Transverse colon (tissue), 4 donors: ENCODE measurements around the gene OR52W1. TPM values are rescaled to one million over a fixed set of nuclear protein-coding genes. Genes with fewer than 3 reads are reported as not detected.

ENCODE experiments used
- DNase-seq: peaks from one replicate; pipeline ENCODE4 v3.0.0-alpha.2; 2019
- H3K27ac ChIP-seq, 4 donors: fragments of 200-600 bp; sonication (generic); 2 replicates each; pipeline ENCODE4 v1.5.1; 2016 to 2018; ENCODE audit warnings: inconsistent platforms in 4 of 4
- H3K27me3 ChIP-seq: fragments of 200-600 bp; sonication (generic); 2 replicates; pipeline ENCODE4 v1.5.1; 2017; ENCODE audit warnings: inconsistent platforms
- H3K36me3 ChIP-seq, 4 donors: fragments of 200-600 bp; sonication (generic); 2 replicates each; pipeline ENCODE4 v1.5.1; 2017 to 2019; ENCODE audit warnings: inconsistent platforms in 4 of 4
- H3K4me1 ChIP-seq, 4 donors: fragments of 200-600 bp; sonication (generic); 2 replicates each; pipeline ENCODE4 v1.5.1; 2017 to 2020; ENCODE audit warnings: inconsistent platforms in 4 of 4
- H3K4me3 ChIP-seq, 4 donors: fragments of 200-600 bp; sonication (generic); 1 replicate in 1 of 4; 2 replicates in 3 of 4; pipeline versions ENCODE4 v1.5.1 to v1.6.1; 2017 to 2019; ENCODE audit warnings: inconsistent platforms in 4 of 4
- H3K9me3 ChIP-seq, 2 donors: fragments of 200-600 bp; sonication (generic); 2 replicates each; pipeline ENCODE4 v1.5.1; 2017 to 2019; ENCODE audit warnings: inconsistent platforms in 2 of 2
- EP300 ChIP-seq: sonication (generic); formaldehyde crosslinking; IDR thresholded peaks from one replicate; pipeline ENCODE4 v1.6.1; 2017; ENCODE audit warnings: antibody characterized with exemption, low read depth
- POLR2A ChIP-seq: fragments of 450-650 bp; IDR thresholded peaks from one replicate; pipeline ENCODE4 v1.6.1; 2016; ENCODE audit warnings: antibody characterized with exemption, mild to moderate bottlenecking, moderate library complexity
- POLR2AphosphoS5 ChIP-seq, 3 donors: sonication (generic); formaldehyde crosslinking; IDR thresholded peaks; one replicate each; pipeline ENCODE4 v1.6.1; 2016; ENCODE audit warnings: antibody characterized with exemption in 3 of 3
- WGBS, 2 donors: methylation state at CpG; one replicate each; pipeline ENCODE4 v1.1.5; 2018; ENCODE audit warnings: low coverage in 1 of 2; 5-methylcytosine and 5-hydroxymethylcytosine counted together
- in situ Hi-C, 4 donors: fragments of 200-750 bp; cut with MboI; loops; one replicate each; pipeline versions ENCODE4 v1.15.0 to v1.15.1; 2017; ENCODE audit warnings: low sequenced_read_pairs in 3 of 4, low pct_ligation_motif_present in 1 of 4, low pct_unique_long_range_greater_than_20kb in 1 of 4
- intact Hi-C: fragments of 100-400 bp; cut with DNase I; formaldehyde crosslinking; loops from one replicate; pipeline ENCODE4 v1.15.1; 2023; ENCODE audit warnings: low total_unique reads
- total RNA-seq, 4 donors: library from RNA; depleted of rRNA; stranded (reverse); fragments of >200 nt; gene quantifications; one replicate each; pipeline ENCODE4 v1.1.0, GENCODE V29; 2016
- TF ChIP-seq, protein P1 (sequence below), 5 experiments: fragments of 200-600 bp in 3 of 5; fragments of 450-650 bp in 2 of 5; sonication (generic) in 3 of 5; IDR thresholded peaks; 1 replicate in 2 of 5; 2 replicates in 3 of 5; pipeline ENCODE4 v1.5.1; 2016 to 2017; ENCODE audit warnings: antibody characterized with exemption in 5 of 5, inconsistent platforms in 3 of 5, mild to moderate bottlenecking in 2 of 5, moderate library complexity in 1 of 5

The OR52W1 gene
- total RNA-seq, 4 donors from 2014 or later = not detected

GRCh38 chr11:6202041-6202440, 3.0 kb downstream of the OR52W1 start:
- in situ Hi-C loops = no loop called here
- no peaks in the 10 kb centered on the region for H3K27me3 ChIP-seq
- DNase-seq = no peak
- no peak overlapping the region for H3K27ac ChIP-seq
- TF ChIP-seq EP300 = no peak
- no peak for TF ChIP-seq POLR2AphosphoS5 (IDR thresholded peaks at IDR 0.05)
- TF ChIP-seq POLR2A = no peak
- TF ChIP-seq, protein P1, sequence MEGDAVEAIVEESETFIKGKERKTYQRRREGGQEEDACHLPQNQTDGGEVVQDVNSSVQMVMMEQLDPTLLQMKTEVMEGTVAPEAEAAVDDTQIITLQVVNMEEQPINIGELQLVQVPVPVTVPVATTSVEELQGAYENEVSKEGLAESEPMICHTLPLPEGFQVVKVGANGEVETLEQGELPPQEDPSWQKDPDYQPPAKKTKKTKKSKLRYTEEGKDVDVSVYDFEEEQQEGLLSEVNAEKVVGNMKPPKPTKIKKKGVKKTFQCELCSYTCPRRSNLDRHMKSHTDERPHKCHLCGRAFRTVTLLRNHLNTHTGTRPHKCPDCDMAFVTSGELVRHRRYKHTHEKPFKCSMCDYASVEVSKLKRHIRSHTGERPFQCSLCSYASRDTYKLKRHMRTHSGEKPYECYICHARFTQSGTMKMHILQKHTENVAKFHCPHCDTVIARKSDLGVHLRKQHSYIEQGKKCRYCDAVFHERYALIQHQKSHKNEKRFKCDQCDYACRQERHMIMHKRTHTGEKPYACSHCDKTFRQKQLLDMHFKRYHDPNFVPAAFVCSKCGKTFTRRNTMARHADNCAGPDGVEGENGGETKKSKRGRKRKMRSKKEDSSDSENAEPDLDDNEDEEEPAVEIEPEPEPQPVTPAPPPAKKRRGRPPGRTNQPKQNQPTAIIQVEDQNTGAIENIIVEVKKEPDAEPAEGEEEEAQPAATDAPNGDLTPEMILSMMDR (IDR thresholded peaks at IDR 0.05) = no peak
- H3K4me3 ChIP-seq = no peak overlapping the region
- H3K4me1 ChIP-seq = no peaks in the 10 kb centered on the region
- H3K36me3 ChIP-seq = peaks cover 0 to 12% (median 2%) of the 10 kb centered on the region in 4 donors
- H3K9me3 ChIP-seq = no peaks in the 10 kb centered on the region
- 91 to 100% methylated on average over 1 of the region's 1 CpG for WGBS, 2 donors
- intact Hi-C loops = no loop called here

DNA sequence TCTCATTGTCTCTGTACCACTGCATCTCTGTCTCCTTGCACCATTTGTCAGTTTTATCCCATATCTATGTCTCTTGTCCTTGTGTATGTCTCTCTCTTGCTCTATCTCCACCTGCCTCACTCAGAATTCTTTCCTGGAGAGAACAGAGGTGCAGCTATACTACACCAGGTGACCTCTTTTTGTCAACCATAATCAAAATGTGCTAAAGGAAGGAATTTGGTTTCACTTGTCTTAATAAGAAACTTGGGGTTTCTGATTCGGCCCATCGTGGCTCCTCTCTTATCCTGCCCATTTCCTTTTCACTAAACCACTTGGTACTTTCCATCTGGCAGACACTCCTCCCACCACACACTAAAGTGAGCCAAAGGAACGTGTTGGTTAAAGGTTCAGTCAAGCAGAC, 4.3 kb downstream of the OR52W1 start:
- no peak for DNase-seq
- H3K27ac ChIP-seq = no peak overlapping the region
- no peak overlapping the region for H3K4me3 ChIP-seq
- peaks cover 0 to 12% (median 2%) of the 10 kb centered on the region in 4 donors for H3K36me3 ChIP-seq
- intact Hi-C loops = no loop called here
- no peaks in the 10 kb centered on the region for H3K4me1 ChIP-seq
- TF ChIP-seq POLR2A (no peak), POLR2AphosphoS5 (IDR thresholded peaks at IDR 0.05) (no peak), EP300 (no peak)
- TF ChIP-seq, protein P1 (IDR thresholded peaks at IDR 0.05) = no peak
- in situ Hi-C loops = no loop called here
- no peaks in the 10 kb centered on the region for H3K9me3 ChIP-seq
- H3K27me3 ChIP-seq = no peaks in the 10 kb centered on the region
- WGBS, 2 donors = 47 to 83% methylated on average over 3 of the region's 3 CpGs

GRCh38 chr11:6204706-6205105, 5.7 kb downstream of the OR52W1 start:
- 96 to 100% methylated on average over 1 of the region's 1 CpG for WGBS, 2 donors

DNA sequence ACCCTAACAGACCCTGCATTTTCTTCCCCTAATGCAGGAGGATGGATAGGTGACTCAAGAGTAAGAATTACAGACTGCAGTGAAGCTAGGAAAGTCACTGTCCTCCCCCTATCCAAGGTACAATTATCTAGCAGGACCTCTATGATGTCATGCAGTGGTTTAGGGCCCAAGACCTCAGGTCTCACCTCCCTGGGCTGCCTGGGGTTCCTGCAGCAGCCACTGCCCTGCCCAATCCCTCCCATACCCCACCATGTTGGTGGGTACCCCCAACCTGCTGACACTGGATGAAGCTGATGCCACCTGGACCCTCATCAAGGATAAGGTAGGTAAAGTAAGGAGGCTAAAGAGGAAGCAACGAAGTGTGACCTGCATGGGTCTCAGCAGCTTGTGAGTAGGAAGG, 6.3 kb downstream of the OR52W1 start, which contains the start of gene C11orf42:
C11orf42 (plus strand) TSS at position 192 of the 400 bp plus-strand sequence; CDS start at position 251, 59 bp downstream.
- TF ChIP-seq EP300 (no peak), POLR2AphosphoS5 (IDR thresholded peaks at IDR 0.05) (no peak), POLR2A (no peak)
- TF ChIP-seq, protein P1 (IDR thresholded peaks at IDR 0.05) = no peak
- Histone ChIP-seq H3K36me3 (peaks cover 0 to 27% (median 4%) of the 10 kb centered on the region in 4 donors), H3K27ac (no peak within 1 kb of the TSS), H3K4me3 (no peak within 1 kb of the TSS), H3K4me1 (no peaks in the 10 kb centered on the region), H3K9me3 (no peaks in the 10 kb centered on the region), H3K27me3 (no peaks in the 10 kb centered on the region)
- DNase-seq = no peak
- in situ Hi-C loops = no loop called here
- intact Hi-C loops = no loop called here
- 89% methylated on average over 1 of the region's 1 CpG; no CpG with 5 or more reads in 1 of the 2 donors for WGBS, 2 donors

More at GRCh38 chr11:6204706-6205105, 5.7 kb downstream of the OR52W1 start:
- Histone ChIP-seq H3K36me3 (peaks cover 0 to 20% (median 2%) of the 10 kb centered on the region in 4 donors), H3K4me1 (no peaks in the 10 kb centered on the region), H3K27me3 (no peaks in the 10 kb centered on the region), H3K4me3 (no peak overlapping the region), H3K27ac (no peak overlapping the region), H3K9me3 (no peaks in the 10 kb centered on the region)
- TF ChIP-seq, protein P1 (IDR thresholded peaks at IDR 0.05) = no peak
- TF ChIP-seq POLR2A (no peak), EP300 (no peak), POLR2AphosphoS5 (IDR thresholded peaks at IDR 0.05) (no peak)
- no peak for DNase-seq
- intact Hi-C loops = no loop called here
- in situ Hi-C loops = no loop called here
